GM21423 (cell line): Measurements from ENCODE around the gene CLDN24.

ENCODE experiments used
- ATAC-seq: cut with Tn5 transposase; IDR thresholded peaks from one replicate; pipeline ENCODE4 v1.9.1; 2021; ENCODE audit warnings: mild to moderate bottlenecking, moderate library complexity; ENCODE audit not compliant: unreplicated experiment

CLDN24 gene

GRCh38 chr4:183323295-183323694 lies 1.1 kb upstream of the CLDN24 start:
- ATAC-seq = no peak

GRCh38 chr4:183321516-183321915 lies 710 bp downstream of the CLDN24 start:
- ATAC-seq = no peak

- peak; percentile 74 for ATAC-seq
Observed at GRCh38 chr4:183321079-183321478, 1.1 kb downstream of the CLDN24 start.

- ATAC-seq = no peak
Observed at GRCh38 chr4:183320211-183321059, 1.8 kb downstream of the CLDN24 start, which contains the start of gene CLDN22. CLDN22 (minus strand) TSS chr4:183320276; CDS start chr4:183320218, 58 bp downstream.

GRCh38 chr4:183318656-183319055 lies 3.6 kb downstream of the CLDN24 start:
- ATAC-seq = no peak

GRCh38 chr4:183314806-183315205 lies 7.4 kb downstream of the CLDN24 start:
- ATAC-seq = no peak

- no peak for ATAC-seq
Observed at GRCh38 chr4:183314336-183314735, 7.9 kb downstream of the CLDN24 start.

GRCh38 chr4:183312841-183313240 lies 9.4 kb downstream of the CLDN24 start:
- ATAC-seq = no peak

GRCh38 chr4:183306811-183307210 lies 15.4 kb downstream of the CLDN24 start:
- ATAC-seq = no peak

- ATAC-seq = no peak
Observed at GRCh38 chr4:183304538-183304937, 17.7 kb downstream of the CLDN24 start.

GRCh38 chr4:183304067-183304466 lies 18.2 kb downstream of the CLDN24 start:
- ATAC-seq = peak; percentile 50

- ATAC-seq = no peak
Observed at GRCh38 chr4:183303301-183303700, 18.9 kb downstream of the CLDN24 start.

- no peak for ATAC-seq
Observed at GRCh38 chr4:183300655-183301054, 21.6 kb downstream of the CLDN24 start.

- ATAC-seq = no peak
Observed at GRCh38 chr4:183300070-183300469, 22.2 kb downstream of the CLDN24 start.

GRCh38 chr4:183299464-183299863 lies 22.8 kb downstream of the CLDN24 start:
- no peak for ATAC-seq

GRCh38 chr4:183297675-183298074 lies 24.6 kb downstream of the CLDN24 start:
- peak; percentile 77 for ATAC-seq

GRCh38 chr4:183295711-183296110 lies 26.5 kb downstream of the CLDN24 start:
- no peak for ATAC-seq

- ATAC-seq = no peak
Observed at GRCh38 chr4:183291070-183291469, 31.2 kb downstream of the CLDN24 start.

GRCh38 chr4:183289688-183290087 lies 32.5 kb downstream of the CLDN24 start:
- no peak for ATAC-seq

GRCh38 chr4:183288955-183289354 lies 33.3 kb downstream of the CLDN24 start:
- ATAC-seq = no peak

GRCh38 chr4:183287677-183288076 lies 34.5 kb downstream of the CLDN24 start:
- peak; percentile 81 for ATAC-seq

- peak; percentile 83 for ATAC-seq
Observed at GRCh38 chr4:183287309-183287659, 34.9 kb downstream of the CLDN24 start.
